Ascending aorta (tissue), 2 donors: Measurements from ENCODE around the gene FANCE. TPM values are rescaled to one million over a fixed set of nuclear protein-coding genes. Genes with fewer than 3 reads are reported as not detected.

Experiments used
- DNase-seq, 2 donors: peaks; one replicate each; pipeline ENCODE4 v3.0.0-alpha.2; 2019; ENCODE audit warnings: low spot score in 2 of 2
- H3K27ac ChIP-seq, 2 donors: fragments of 200-600 bp; sonication (generic); one replicate each; pipeline ENCODE4 v1.5.1; 2016 to 2017; ENCODE audit warnings: mild to moderate bottlenecking in 1 of 2
- H3K27me3 ChIP-seq: fragments of 200-600 bp; sonication (generic); one replicate; pipeline ENCODE4 v1.5.1; 2017
- H3K36me3 ChIP-seq, 2 donors: fragments of 200-600 bp; sonication (generic); one replicate each; pipeline ENCODE4 v1.5.1; 2016
- H3K4me1 ChIP-seq, 2 donors: fragments of 200-600 bp; sonication (generic); one replicate each; pipeline ENCODE4 v1.5.1; 2016 to 2017; ENCODE audit warnings: mild to moderate bottlenecking in 1 of 2
- H3K4me3 ChIP-seq, 2 donors: fragments of 200-600 bp; sonication (generic); one replicate each; pipeline ENCODE4 v1.5.1; 2016 to 2017; ENCODE audit warnings: mild to moderate bottlenecking in 1 of 2
- H3K9me3 ChIP-seq, 2 donors: fragments of 200-600 bp; sonication (generic); one replicate each; pipeline ENCODE4 v1.5.1; 2016
- CTCF ChIP-seq, 3 experiments: fragments of 200-600 bp in 2 of 3; fragments of 450-650 bp in 1 of 3; sonication (generic) in 2 of 3; IDR thresholded peaks; one replicate each; pipeline ENCODE4 v1.5.1; 2016 to 2019; ENCODE audit warnings: antibody characterized with exemption in 3 of 3, mild to moderate bottlenecking in 1 of 3, moderate library complexity in 1 of 3
- intact Hi-C: fragments of 100-400 bp; cut with DNase I; formaldehyde crosslinking; loops from one replicate; pipeline ENCODE4 v1.15.1; 2023
- total RNA-seq: library from RNA; depleted of rRNA; stranded (reverse); fragments of >200 nt; gene quantifications from one replicate; pipeline ENCODE4 v1.1.0, GENCODE V29; 2016

FANCE gene
- total RNA-seq, 1 donor from 2014 or later: 0.32 TPM

DNA sequence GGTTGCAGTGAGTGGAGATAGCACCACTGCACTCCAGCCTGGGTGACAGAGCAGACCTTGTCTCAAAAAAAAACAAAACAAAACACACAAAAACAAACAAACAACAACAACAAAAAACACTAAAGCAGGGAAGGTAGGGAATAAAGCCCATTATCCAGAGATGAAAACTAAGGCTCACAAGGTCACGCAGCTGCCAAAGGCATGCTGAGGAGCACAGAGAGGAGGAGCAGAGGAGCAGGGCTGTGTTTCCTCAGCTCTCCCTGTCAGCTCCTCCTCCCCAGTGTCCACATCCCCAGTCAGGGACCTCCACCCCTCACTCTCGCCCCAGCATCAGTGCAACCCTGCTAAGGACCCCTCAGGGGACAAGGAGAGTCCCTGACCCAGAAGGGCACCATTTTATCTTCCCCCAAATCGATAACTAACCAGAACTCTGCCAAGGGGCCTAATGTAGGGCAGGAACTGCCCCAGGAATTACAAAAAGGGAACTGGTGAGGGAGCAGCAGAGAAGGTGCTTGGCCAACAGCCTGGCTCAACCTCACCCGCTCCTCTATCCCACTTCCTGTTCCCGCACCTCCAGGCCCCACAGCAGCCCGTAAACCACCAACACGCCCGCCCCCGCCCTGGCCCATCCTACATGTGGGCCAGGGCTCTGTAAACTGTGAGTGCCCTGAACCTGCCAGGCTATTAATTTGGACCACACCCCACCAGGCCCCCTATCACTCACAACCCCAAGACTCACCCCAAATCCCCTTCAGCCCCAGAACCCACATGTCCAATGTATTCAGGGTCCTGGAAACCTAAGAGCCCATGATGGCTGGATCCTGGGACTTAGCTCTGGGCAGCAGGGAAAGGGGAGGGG, 35.7 kb downstream of the FANCE start:
- H3K4me1 ChIP-seq: peaks cover 36 to 77% of the 10 kb centered on the region in 2 donors
- peak overlapping the region in 1 of 2 donors; percentile 29 for H3K4me3 ChIP-seq
- DNase-seq: no peak
- intact Hi-C loops: loop anchor here (2.0 to 10.0 kb wide), 2 partner anchors 19 to 333 kb away; partner anchors contain the start of gene RPL10A
- peaks cover 16 to 21% of the 10 kb centered on the region in 2 donors for H3K36me3 ChIP-seq
- H3K9me3 ChIP-seq: no peaks in the 10 kb centered on the region
- TF ChIP-seq CTCF (IDR thresholded peaks at IDR 0.05): no peak
- no peaks in the 10 kb centered on the region for H3K27me3 ChIP-seq
- H3K27ac ChIP-seq: peak overlapping the region; percentile 95 to 100

GRCh38 chr6:35488517-35488862, 36.4 kb downstream of the FANCE start:
- Histone ChIP-seq H3K4me1 (peaks cover 36 to 78% of the 10 kb centered on the region in 2 donors), H3K27ac (peak overlapping the region; percentile 95 to 100), H3K4me3 (peak overlapping the region in 1 of 2 donors; percentile 29), H3K27me3 (no peaks in the 10 kb centered on the region), H3K36me3 (peaks cover 13 to 15% of the 10 kb centered on the region in 2 donors), H3K9me3 (no peaks in the 10 kb centered on the region)
- TF ChIP-seq CTCF (IDR thresholded peaks at IDR 0.05): no peak
- intact Hi-C loops: loop anchor here (2.0 to 10.0 kb wide), 2 partner anchors 20 to 334 kb away; partner anchors contain the start of gene RPL10A
- DNase-seq: no peak

- Histone ChIP-seq H3K27ac (peak overlapping the region; percentile 95 to 100), H3K27me3 (no peaks in the 10 kb centered on the region), H3K9me3 (no peaks in the 10 kb centered on the region), H3K4me1 (peaks cover 40 to 81% of the 10 kb centered on the region in 2 donors), H3K4me3 (peak overlapping the region in 1 of 2 donors; percentile 55), H3K36me3 (peaks cover 10 to 12% of the 10 kb centered on the region in 2 donors)
- no peak for DNase-seq
- no peak for TF ChIP-seq CTCF (IDR thresholded peaks at IDR 0.05)
- intact Hi-C loops: loop anchor here (2.0 to 10.0 kb wide), 2 partner anchors 20 to 334 kb away; partner anchors contain the start of gene RPL10A
Measured at GRCh38 chr6:35489066-35489465, 36.9 kb downstream of the FANCE start.

DNA sequence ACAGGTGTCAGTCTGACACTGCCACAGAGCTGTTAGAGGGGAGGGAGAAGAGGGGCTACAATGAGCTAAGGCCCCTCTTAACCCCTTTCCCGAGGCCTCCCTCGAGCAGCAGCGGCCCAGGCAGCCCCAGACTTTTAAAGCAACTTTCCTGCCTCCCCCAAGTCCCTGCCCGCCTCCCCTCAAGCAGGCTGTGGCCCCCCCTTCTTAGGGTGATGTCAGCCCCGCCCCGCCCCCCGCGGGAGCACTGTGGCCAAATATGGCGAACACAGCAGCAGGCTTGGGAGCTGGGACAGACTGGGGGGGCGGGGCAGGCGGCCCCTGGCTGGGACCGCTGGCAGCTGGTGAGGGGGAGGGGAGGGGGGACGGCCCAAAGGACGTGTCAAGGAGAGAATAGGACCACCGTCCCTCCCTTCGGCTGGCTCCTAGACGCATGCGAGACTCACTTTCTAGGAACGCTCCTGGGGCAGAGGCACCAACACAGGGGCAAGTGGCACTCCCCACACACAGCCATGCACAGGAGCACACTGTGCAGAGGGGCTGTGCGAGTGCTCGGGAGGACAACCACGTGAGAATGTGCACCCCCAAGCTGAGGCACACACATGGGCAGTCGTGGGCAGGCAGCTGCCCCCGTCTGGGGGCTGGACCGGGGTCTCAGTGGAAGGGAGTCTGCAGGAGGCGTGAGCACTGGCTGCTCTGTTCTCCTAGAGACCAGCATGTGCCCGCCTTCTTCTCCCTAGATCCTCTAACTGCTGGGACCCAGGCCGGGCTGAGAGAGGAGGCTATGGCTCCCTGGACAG, 38.1 kb downstream of the FANCE start:
- Histone ChIP-seq H3K36me3 (peaks cover under 1 to 4% of the 10 kb centered on the region in 2 donors), H3K4me3 (peak overlapping the region; percentile 34 to 55), H3K9me3 (no peaks in the 10 kb centered on the region), H3K27ac (peak overlapping the region; percentile 95 to 100), H3K27me3 (no peaks in the 10 kb centered on the region), H3K4me1 (peaks cover 48 to 84% of the 10 kb centered on the region in 2 donors)
- TF ChIP-seq CTCF (IDR thresholded peaks at IDR 0.05): no peak
- intact Hi-C loops: loop anchor here (2.0 to 10.0 kb wide), 2 partner anchors 21 to 335 kb away; partner anchors contain the start of gene RPL10A
- peak; percentile 85 to 97 for DNase-seq

- intact Hi-C loops: no loop called here
- Histone ChIP-seq H3K27ac (peak overlapping the region; percentile 95 to 100), H3K27me3 (no peaks in the 10 kb centered on the region), H3K36me3 (no peaks in the 10 kb centered on the region), H3K4me3 (peak overlapping the region; percentile 34 to 55), H3K4me1 (peaks cover 42 to 76% of the 10 kb centered on the region in 2 donors), H3K9me3 (no peaks in the 10 kb centered on the region)
- TF ChIP-seq CTCF (IDR thresholded peaks at IDR 0.05): no peak
- no peak for DNase-seq
Measured at GRCh38 chr6:35490821-35491557, 38.9 kb downstream of the FANCE start.
